ENCODE measurements around the gene CARD11. TPM values are rescaled to one million over a fixed set of nuclear protein-coding genes. Genes with fewer than 3 reads are reported as not detected.

Gene CARD11
- total RNA-seq, result 0.16 and 6.9 TPM in 2 replicates

GRCh38 chr7:3043544-3044371, at the start of gene CARD11:
Gene CARD11, minus strand, starts transcription at chr7:3043867. Its CDS starts 85,361 bp downstream, at chr7:2958506.

Other genes with a start within 250 kb of the CARD11 start
- gene GNA12, start 199.6 kb downstream of the CARD11 start, total RNA-seq, result 49.5 and 50.1 TPM in 2 replicates